WTC11 (cell line): ENCODE results near the gene TOR1AIP2. TPM values are rescaled to one million over a fixed set of nuclear protein-coding genes. Genes with fewer than 3 reads are reported as not detected.

ENCODE experiments used
- ATAC-seq: fragments of 200-7000 bp; cut with Tn5 transposase; 2 replicates; pipeline ENCODE4 v1.10.0; 2021; ENCODE audit warnings: mild to moderate bottlenecking, moderate library complexity
- CTCF ChIA-PET: fragments of 300-600 bp; sonication (Branson Sonifier 250); formaldehyde crosslinking; loops from one replicate; lab custom pipeline; 2021; ENCODE audit warnings: antibody characterized with exemption; lab: Charles Lee
- POLR2A ChIA-PET: fragments of 350-600 bp; sonication (Branson Sonifier 250); formaldehyde crosslinking; loops from one replicate; lab custom pipeline; 2021; ENCODE audit warnings: antibody characterized with exemption; lab: Charles Lee
- DNase-seq: peaks from one replicate; pipeline ENCODE4 v3.0.0; 2021; ENCODE audit warnings: low spot score
- H3K27ac Mint-ChIP-seq: 2 replicates; pipeline ENCODE4 v1.8.0; 2021; ENCODE audit warnings: mixed read lengths
- H3K27me3 Mint-ChIP-seq: 2 replicates; pipeline ENCODE4 v1.8.0; 2021; ENCODE audit warnings: low read depth, mild to moderate bottlenecking, moderate library complexity, mixed read lengths
- H3K36me3 Mint-ChIP-seq: 2 replicates; pipeline ENCODE4 v1.8.0; 2021; ENCODE audit warnings: mixed read lengths
- H3K4me1 Mint-ChIP-seq: 2 replicates; pipeline ENCODE4 v1.8.0; 2022; ENCODE audit warnings: mixed read lengths
- H3K4me3 Mint-ChIP-seq: 2 replicates; pipeline ENCODE4 v1.8.0; 2021; ENCODE audit warnings: mild to moderate bottlenecking, moderate library complexity, mixed read lengths
- H3K9me3 Mint-ChIP-seq: 2 replicates; pipeline ENCODE4 v1.8.0; 2021; ENCODE audit warnings: mixed read lengths
- AFF4 ChIP-seq: sonication (generic); formaldehyde crosslinking; IDR thresholded peaks from 2 replicates; pipeline ENCODE4 v1.8.1; 2023; ENCODE audit warnings: mild to moderate bottlenecking, missing genetic modification reagents, borderline replicate concordance
- ATF1 ChIP-seq: sonication (generic); formaldehyde crosslinking; IDR thresholded peaks from 2 replicates; pipeline ENCODE4 v1.8.1; 2023; ENCODE audit warnings: mild to moderate bottlenecking, moderate library complexity, missing genetic modification reagents
- HMGA2 ChIP-seq: fragments of 250-450 bp; sonication (Bioruptor Pico); IDR thresholded peaks from 2 replicates; pipeline ENCODE4 v1.4.0; 2021; ENCODE audit warnings: mild to moderate bottlenecking, moderate library complexity
- JAZF1 ChIP-seq: fragments of 250-450 bp; sonication (Bioruptor Pico); IDR thresholded peaks from 2 replicates; pipeline ENCODE4 v1.9.0; 2021; ENCODE audit warnings: moderate library complexity, mild to moderate bottlenecking, inconsistent platforms
- MXD4 ChIP-seq: fragments of 250-450 bp; sonication (Bioruptor Pico); IDR thresholded peaks from 2 replicates; pipeline ENCODE4 v1.8.0; 2021; ENCODE audit warnings: mild to moderate bottlenecking, moderate library complexity, borderline replicate concordance
- RORB ChIP-seq: fragments of 250-450 bp; sonication (Bioruptor Pico); IDR thresholded peaks from 2 replicates; pipeline ENCODE4 v1.9.0; 2021; ENCODE audit warnings: mild to moderate bottlenecking
- TEAD1 ChIP-seq: sonication (generic); formaldehyde crosslinking; IDR thresholded peaks from 2 replicates; pipeline ENCODE4 v1.8.0; 2022; ENCODE audit warnings: mild to moderate bottlenecking, missing genetic modification reagents
- USF2 ChIP-seq: sonication (generic); formaldehyde crosslinking; IDR thresholded peaks from 2 replicates; pipeline ENCODE4 v1.8.1; 2023; ENCODE audit warnings: mild to moderate bottlenecking, missing genetic modification reagents, moderate library complexity
- ZBTB21 ChIP-seq: sonication (generic); formaldehyde crosslinking; IDR thresholded peaks from 2 replicates; pipeline ENCODE4 v1.8.1; 2023; ENCODE audit warnings: mild to moderate bottlenecking, missing genetic modification reagents, borderline replicate concordance
- ZNF138 ChIP-seq: sonication (generic); formaldehyde crosslinking; conservative IDR thresholded peaks from 2 replicates; pipeline ENCODE4 v1.8.1; 2022; ENCODE audit warnings: mild to moderate bottlenecking, moderate library complexity, missing genetic modification reagents
- ZNF219 ChIP-seq: sonication (generic); formaldehyde crosslinking; IDR thresholded peaks from 2 replicates; pipeline ENCODE4 v1.8.0; 2023; ENCODE audit warnings: missing genetic modification reagents, mild to moderate bottlenecking, borderline replicate concordance
- ZNF423 ChIP-seq: fragments of 250-450 bp; sonication (Bioruptor Pico); IDR thresholded peaks from 2 replicates; pipeline ENCODE4 v2.1.2; 2022; ENCODE audit warnings: mild to moderate bottlenecking, moderate library complexity
- ZNF532 ChIP-seq: fragments of 250-450 bp; sonication (Bioruptor Pico); IDR thresholded peaks from 2 replicates; pipeline ENCODE4 v1.9.0; 2021; ENCODE audit warnings: mild to moderate bottlenecking, borderline replicate concordance
- ZNF671 ChIP-seq: fragments of 250-450 bp; sonication (Bioruptor Pico); IDR thresholded peaks from 2 replicates; pipeline ENCODE4 v1.8.0; 2021; ENCODE audit warnings: mild to moderate bottlenecking
- total RNA-seq: library from RNA; stranded (reverse); gene quantifications from 3 replicates; pipeline ENCODE4 v1.2.3, GENCODE V29; 2021
- TF ChIP-seq, protein P1 (sequence below): sonication (generic); formaldehyde crosslinking; conservative IDR thresholded peaks from 2 replicates; pipeline ENCODE4 v1.8.1; 2023; ENCODE audit warnings: mild to moderate bottlenecking, low read depth, missing genetic modification reagents, moderate library complexity
- TF ChIP-seq, protein P2 (sequence below): sonication (generic); formaldehyde crosslinking; IDR thresholded peaks from 2 replicates; pipeline ENCODE4 v1.8.1; 2023; ENCODE audit warnings: mild to moderate bottlenecking, missing genetic modification reagents, moderate library complexity
- TF ChIP-seq, protein P3 (sequence below): sonication (generic); formaldehyde crosslinking; IDR thresholded peaks from 2 replicates; pipeline ENCODE4 v1.8.1; 2022; ENCODE audit warnings: mild to moderate bottlenecking, missing genetic modification reagents, moderate library complexity, borderline replicate concordance
- TF ChIP-seq, protein P4 (sequence below): sonication (generic); formaldehyde crosslinking; IDR thresholded peaks from 2 replicates; pipeline ENCODE4 v1.8.0; 2022; ENCODE audit warnings: mild to moderate bottlenecking, missing genetic modification reagents

The TOR1AIP2 gene
- total RNA-seq, 1 experiment from 2014 or later: 57.2 TPM

- CTCF ChIA-PET: interaction anchor here (2.1 kb wide), 1 partner anchor 20 kb away, joined by 13 read pairs; no protein-coding TSS in a partner anchor
- H3K36me3 Mint-ChIP-seq: no peaks in the 10 kb centered on the region
- ATAC-seq (peak; percentile 30), DNase-seq (no peak)
- TF ChIP-seq ZBTB21 (CRISPR knock-in tag) (no peak), ATF1 (CRISPR knock-in tag) (no peak), ZNF423 (CRISPR knock-in tag) (no peak), RORB (no peak), HMGA2 (CRISPR knock-in tag) (no peak)
- peaks cover 9% of the 10 kb centered on the region for H3K4me1 Mint-ChIP-seq
- no peaks in the 10 kb centered on the region for H3K27me3 Mint-ChIP-seq
- POLR2A ChIA-PET: no interaction called here
- H3K27ac Mint-ChIP-seq: no peak overlapping the region
- no peak overlapping the region for H3K4me3 Mint-ChIP-seq
- H3K9me3 Mint-ChIP-seq: no peaks in the 10 kb centered on the region
Observed at GRCh38 chr1:179794669-179795068, 82.9 kb downstream of the TOR1AIP2 start.

- Mint-ChIP-seq H3K9me3 (no peaks in the 10 kb centered on the region), H3K36me3 (no peaks in the 10 kb centered on the region), H3K27me3 (no peaks in the 10 kb centered on the region), H3K4me1 (peaks cover 12% of the 10 kb centered on the region), H3K27ac (no peak overlapping the region), H3K4me3 (no peak overlapping the region)
- ChIA-PET CTCF (interaction anchor here (2.1 to 4.2 kb wide), 2 partner anchors 16 to 21 kb away, joined by 13 to 22 read pairs; no protein-coding TSS in a partner anchor), POLR2A (no interaction called here)
- DNase-seq (no peak), ATAC-seq (no peak)
- TF ChIP-seq AFF4 (CRISPR knock-in tag): no peak
- TF ChIP-seq, protein P1, sequence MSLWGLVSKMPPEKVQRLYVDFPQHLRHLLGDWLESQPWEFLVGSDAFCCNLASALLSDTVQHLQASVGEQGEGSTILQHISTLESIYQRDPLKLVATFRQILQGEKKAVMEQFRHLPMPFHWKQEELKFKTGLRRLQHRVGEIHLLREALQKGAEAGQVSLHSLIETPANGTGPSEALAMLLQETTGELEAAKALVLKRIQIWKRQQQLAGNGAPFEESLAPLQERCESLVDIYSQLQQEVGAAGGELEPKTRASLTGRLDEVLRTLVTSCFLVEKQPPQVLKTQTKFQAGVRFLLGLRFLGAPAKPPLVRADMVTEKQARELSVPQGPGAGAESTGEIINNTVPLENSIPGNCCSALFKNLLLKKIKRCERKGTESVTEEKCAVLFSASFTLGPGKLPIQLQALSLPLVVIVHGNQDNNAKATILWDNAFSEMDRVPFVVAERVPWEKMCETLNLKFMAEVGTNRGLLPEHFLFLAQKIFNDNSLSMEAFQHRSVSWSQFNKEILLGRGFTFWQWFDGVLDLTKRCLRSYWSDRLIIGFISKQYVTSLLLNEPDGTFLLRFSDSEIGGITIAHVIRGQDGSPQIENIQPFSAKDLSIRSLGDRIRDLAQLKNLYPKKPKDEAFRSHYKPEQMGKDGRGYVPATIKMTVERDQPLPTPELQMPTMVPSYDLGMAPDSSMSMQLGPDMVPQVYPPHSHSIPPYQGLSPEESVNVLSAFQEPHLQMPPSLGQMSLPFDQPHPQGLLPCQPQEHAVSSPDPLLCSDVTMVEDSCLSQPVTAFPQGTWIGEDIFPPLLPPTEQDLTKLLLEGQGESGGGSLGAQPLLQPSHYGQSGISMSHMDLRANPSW (CRISPR knock-in tag): no peak
- TF ChIP-seq ATF1 (CRISPR knock-in tag): no peak
- no peak for TF ChIP-seq JAZF1 (CRISPR knock-in tag)
- TF ChIP-seq ZNF138: no peak
- no peak for TF ChIP-seq ZNF532 (CRISPR knock-in tag)
- TF ChIP-seq ZNF219 (CRISPR knock-in tag): no peak
- TF ChIP-seq, protein P2, sequence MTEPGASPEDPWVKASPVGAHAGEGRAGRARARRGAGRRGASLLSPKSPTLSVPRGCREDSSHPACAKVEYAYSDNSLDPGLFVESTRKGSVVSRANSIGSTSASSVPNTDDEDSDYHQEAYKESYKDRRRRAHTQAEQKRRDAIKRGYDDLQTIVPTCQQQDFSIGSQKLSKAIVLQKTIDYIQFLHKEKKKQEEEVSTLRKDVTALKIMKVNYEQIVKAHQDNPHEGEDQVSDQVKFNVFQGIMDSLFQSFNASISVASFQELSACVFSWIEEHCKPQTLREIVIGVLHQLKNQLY (CRISPR knock-in tag): no peak
- no peak for TF ChIP-seq RORB
- TF ChIP-seq, protein P3, sequence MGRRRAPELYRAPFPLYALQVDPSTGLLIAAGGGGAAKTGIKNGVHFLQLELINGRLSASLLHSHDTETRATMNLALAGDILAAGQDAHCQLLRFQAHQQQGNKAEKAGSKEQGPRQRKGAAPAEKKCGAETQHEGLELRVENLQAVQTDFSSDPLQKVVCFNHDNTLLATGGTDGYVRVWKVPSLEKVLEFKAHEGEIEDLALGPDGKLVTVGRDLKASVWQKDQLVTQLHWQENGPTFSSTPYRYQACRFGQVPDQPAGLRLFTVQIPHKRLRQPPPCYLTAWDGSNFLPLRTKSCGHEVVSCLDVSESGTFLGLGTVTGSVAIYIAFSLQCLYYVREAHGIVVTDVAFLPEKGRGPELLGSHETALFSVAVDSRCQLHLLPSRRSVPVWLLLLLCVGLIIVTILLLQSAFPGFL (CRISPR knock-in tag): no peak
- TF ChIP-seq USF2: no peak
- TF ChIP-seq, protein P4, sequence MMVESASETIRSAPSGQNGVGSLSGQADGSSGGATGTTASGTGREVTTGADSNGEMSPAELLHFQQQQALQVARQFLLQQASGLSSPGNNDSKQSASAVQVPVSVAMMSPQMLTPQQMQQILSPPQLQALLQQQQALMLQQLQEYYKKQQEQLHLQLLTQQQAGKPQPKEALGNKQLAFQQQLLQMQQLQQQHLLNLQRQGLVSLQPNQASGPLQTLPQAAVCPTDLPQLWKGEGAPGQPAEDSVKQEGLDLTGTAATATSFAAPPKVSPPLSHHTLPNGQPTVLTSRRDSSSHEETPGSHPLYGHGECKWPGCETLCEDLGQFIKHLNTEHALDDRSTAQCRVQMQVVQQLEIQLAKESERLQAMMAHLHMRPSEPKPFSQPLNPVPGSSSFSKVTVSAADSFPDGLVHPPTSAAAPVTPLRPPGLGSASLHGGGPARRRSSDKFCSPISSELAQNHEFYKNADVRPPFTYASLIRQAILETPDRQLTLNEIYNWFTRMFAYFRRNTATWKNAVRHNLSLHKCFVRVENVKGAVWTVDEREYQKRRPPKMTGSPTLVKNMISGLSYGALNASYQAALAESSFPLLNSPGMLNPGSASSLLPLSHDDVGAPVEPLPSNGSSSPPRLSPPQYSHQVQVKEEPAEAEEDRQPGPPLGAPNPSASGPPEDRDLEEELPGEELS (CRISPR knock-in tag): no peak
- TF ChIP-seq TEAD1: no peak
- TF ChIP-seq ZNF671 (CRISPR knock-in tag): no peak
- no peak for TF ChIP-seq MXD4 (CRISPR knock-in tag)
Observed at GRCh38 chr1:179794146-179794545, 83.5 kb downstream of the TOR1AIP2 start.
